Hepatic stellate cell (primary cell): ENCODE measurements around the gene DLGAP1.
"Not testable (repeated sequence)": the region's sequence is repeated elsewhere in the genome, so short reads cannot be mapped to it uniquely, and the experiment has no call there.

Experiments used
- DNase-seq: peaks from one replicate; pipeline ENCODE4 v3.0.0; 2011; ENCODE audit warnings: low spot score

The DLGAP1 gene

DNA sequence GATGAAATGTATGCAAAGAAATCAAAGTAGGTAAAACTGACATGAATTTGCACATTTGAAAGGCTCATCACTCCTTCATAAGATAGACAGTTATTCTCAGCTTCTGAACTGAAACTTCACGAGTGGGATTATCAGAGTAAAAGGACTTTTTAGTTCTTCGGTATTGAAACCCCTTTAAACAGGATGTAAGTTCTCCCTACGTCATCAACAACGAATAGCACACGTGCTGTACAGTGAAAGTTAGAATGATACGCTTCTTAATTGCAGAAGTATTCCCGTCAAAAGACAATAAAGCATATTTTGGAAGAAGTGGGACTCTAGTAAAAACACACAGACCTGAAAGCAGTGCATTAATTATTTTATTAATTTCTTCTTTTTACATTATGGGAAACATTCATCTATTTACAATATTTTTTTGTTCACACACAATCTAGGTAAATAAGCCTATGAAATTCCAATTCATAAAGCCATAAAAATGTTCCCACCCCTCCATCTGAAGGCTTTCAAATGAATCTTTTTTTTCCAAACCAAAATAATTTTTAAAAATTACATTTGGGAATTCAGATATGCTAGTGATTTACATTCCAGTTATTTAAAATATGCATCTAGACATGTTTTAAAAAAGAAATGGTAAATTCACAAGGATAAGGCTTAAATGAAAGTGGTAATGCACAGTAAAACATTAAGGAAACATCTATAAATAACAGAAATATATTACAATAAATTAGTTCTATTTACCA, 959.2 kb downstream of the DLGAP1 start:
- no peak for DNase-seq

DNA sequence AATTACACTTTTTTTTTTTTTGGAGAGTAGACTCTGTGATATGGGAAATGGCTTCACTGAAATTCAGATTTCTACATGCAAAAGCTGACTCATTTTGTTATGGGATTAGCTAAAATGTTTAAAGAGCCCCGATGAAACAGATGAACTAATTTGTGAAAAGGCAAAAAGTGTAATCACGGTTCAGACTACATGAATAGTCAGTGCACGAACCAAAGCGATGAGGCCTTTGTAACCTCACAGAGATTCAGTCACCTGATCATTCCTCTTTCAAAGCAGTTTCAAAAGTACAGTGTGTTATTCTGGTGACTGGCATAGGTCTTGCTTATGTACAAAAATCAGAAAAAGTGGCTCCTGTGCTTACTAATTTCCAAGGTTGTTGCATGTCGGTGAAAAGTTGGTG, 960.5 kb downstream of the DLGAP1 start:
- DNase-seq: no peak

DNA sequence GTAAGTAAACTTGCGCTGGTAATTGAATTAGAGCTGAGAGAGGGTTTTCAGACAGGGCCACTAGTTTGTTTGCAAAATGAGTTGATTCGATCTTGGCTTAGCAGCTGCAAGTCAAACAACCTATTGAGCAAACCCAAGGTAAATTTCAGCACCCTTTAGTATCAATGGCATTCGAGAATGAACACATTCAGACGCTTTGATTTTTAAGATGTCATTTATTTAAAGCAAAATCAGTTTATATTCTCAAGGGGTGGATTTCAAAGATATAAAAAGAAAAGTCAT, 960.9 kb downstream of the DLGAP1 start:
- no peak for DNase-seq

DNA sequence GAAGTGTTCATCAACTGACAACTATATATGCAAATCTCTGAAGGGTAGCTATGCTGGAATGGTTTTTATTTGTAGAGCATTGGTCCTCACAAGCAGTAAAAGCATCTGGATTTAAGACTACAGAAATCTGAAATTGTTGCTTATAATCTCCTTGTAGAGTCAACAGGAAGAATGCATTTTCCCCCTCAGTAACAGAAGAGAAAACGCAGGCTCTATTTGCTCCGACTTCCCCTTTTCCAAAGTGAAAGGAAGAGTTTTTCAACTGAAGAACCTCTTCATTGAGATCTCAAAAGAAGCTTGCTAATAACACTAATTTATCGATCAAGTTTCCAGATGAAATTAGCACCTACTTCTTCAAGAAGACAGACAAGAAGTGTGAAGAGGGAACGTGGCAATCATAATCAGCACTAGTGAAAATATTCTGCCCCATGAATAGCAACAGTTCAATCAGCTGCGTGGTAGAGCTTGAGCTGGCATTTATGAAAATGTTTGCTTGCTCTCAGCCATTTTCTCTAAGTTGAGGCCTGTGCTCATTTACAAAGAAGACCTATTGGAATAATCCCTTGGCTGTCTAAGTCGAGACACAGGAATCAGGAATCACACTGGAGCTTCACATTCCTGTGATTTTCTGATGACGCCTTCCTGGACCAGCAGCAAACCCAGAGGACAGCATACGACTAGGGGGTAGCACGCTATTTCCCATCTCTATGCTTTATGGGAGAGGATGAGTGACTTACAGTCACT, 961.4 kb downstream of the DLGAP1 start:
- DNase-seq: no peak

DNA sequence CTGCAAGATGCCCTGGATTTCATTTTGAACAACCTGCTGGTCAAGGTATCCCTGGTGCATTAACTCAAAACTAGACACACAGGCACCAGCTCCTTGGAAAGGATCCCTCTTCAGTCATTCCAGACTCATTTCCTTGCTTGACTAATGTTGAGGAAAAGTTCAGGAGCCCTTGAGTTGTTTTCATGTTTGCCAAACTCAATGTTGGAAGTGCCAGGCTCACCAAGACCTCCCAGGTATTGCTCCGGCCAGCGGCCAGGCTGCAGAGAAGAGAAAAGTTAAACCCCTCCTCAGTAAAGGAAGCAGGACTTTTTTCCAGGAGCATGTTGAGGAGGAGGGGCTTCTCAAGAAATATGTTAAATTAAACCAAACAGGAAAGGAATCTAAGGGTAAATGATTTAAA, 962.4 kb downstream of the DLGAP1 start:
- no peak for DNase-seq

DNA sequence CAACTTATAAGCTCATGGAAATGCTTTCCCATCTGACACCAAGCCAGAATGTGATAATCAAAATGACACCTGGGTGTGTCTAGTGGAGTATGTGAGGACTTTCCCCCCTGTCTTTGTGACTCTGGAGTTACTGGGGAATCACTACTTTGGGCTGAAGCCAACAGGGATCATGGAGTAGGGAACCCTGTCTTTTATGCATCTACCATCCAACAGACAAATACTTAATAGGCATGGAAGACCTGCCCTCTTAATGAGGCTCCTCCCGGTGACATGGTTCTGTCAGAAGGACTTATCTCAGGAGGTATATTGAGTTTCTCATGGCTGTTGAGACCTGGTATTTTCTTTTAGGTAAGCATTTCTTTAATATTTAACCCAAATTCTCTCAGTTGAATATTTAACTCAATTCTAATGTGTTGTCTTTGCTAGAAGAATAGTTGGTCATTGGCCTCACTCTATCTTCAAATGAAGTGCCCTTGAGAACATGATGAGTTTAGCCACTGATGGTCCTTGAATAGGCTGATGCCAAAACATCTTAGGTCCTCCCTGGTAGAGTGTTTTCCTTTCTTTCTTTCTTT, 963.0 kb downstream of the DLGAP1 start:
- no peak for DNase-seq

DNA sequence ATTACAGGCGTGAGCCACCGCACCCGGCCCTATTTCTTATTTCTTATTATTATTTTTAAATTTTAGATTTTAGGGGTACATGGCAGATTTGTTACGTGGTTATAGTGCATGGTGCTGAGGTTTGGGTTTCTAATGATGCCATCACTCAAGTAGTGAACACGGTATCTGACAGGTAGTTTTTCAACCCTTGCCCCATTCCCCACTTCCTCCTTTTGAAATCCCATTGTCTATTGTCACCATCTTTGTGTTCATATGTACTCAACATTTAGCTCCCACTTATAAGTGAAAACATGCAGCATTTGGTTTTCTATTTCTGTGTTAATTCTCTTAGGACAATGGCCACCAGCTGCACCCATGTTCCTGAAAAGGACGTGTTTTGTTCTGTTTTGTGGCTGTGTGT, 965.6 kb downstream of the DLGAP1 start:
- DNase-seq: no peak

DNA sequence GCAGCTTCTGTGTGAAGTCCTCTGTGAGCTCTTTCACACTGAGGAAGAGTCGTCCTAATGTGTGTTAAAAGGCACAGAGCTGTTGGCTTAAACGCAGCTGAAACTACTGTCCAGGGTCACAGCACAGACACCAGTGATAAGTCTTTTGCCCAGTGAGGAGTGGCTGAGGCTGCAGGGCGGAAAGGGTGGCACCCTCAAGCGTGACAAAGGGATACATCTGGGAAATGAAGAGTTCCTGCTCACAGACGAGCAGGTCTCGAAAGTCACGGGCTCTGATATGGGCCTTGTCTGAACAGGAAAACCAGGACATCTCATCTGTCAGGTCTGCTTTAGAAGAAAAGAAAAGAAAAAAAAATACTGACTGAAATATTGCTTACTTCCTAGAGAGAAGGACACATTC, 968.6 kb downstream of the DLGAP1 start:
- no peak for DNase-seq

DNA sequence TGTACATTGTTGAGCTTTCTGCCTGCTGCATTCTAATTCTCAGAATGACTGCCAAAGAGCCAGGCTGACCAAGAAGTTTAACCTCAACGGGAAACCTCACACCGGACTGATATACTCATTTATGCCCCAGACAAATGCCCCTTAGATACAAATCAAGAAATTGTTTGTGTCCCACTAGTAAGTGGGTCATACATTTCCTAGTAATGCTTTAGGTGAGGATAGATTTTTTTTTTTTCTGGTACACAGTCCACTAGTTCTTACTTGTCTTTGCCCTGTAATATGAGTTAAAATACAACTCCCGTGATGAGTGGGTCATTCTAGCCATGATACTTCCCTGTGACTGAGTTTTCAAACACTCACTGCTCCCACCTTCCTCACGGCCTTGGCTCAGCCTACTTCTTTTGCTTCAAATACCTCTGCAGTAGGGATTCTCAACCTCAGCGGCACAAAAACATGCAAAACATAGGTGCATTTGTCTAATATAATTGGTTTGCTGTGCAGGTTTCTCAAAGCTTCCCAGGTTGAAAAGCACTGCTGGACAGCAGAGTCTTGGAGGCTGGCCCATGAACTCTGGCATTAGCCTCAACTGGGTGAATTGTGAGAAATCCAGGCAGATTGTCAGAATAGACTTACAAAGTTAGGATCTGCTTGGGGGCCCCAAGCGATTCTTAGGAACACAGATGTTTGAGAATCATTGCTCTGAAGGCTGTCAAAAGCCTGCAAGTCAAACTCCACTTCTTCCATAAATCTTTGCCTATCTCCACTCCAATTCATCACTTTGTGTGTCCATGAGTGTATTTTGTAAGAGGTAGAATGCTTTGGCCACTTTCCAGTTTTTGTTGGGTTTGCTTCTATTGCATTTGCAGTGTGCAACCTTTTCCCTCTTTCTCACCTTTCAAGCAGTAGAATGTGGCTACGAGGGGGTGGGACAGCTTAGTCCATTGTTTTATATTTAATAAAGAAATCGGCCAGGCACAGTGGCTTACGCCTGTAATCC, 969.7 kb downstream of the DLGAP1 start:
- DNase-seq: no peak

DNA sequence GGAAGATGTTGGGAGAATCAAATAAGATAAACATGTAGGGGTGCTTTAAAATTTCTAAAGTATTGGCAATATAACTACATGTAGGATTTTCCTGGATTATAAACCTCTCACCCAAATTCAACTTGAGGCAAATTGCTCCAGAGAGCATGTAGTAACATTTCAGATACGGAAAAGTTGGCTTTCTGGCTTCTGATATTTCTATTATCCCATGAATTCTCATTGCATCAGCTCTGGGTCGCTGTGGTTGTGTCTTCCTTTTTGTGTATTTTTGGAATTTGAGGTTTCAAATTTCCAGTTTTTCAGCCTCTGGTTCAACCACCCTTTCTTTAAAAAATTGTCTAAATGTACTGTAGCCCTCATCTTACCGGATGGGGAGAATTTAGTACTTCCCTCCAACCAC, 972.8 kb downstream of the DLGAP1 start:
- DNase-seq: no peak

DNA sequence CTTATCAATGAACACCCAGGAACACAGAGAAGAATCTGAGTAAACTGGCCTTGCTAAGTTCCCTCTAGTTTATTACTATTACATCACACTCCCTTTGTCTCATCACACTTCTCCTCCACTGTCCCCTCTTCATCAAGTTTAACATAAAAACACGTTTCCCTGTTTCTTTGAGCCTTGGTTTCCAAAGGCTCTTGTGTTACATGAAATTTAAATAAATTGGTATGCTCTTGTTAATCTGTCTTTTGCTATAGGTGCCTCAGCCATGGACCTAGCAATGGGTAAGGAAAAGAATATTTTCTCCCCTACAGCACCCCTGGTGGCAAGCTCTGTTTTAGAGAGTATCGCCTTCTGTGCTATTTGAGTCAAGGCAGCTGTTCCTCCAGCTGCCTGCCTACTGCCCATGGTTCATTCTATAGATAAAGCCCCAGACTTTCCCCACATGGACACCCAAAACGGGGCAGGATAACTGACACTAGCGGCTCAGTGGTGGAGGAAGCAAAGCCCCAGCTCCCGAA, 973.4 kb downstream of the DLGAP1 start:
- DNase-seq: peak; percentile 34

DNA sequence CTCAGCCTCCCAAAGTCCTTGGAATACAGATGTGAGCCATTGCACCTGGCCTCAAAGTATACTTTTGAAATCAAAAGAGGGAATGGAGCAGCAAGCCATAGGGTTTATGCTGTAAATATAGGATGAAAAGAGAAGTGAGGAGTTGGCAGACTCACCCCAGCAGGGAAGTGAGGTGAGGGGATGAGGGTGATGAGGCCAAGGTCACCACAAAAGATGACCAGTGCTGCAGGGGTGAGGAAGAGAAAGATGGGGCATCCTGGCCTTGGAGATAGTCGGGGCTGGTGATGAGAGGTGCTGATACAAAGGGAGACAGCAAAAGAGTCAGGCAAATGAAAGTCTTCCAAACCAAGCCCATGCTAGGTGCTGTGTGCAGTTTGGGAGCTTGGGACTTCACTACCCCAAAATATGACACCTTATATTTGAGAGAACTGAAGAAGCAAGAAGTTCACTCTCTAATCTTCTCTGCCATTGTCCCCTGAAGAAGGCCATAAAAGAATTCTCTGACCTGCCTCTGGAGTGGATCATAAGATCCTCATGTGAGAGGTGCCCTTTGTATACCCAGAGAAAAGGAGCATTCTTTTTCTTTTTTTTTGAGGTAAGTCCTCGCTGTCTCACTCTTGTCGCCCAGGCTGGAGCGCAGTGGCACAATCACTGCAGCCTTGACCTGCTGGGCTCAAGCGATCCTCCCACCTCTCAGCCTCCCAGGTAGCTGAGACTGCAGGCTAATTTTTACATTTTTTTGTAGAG, 974.1 kb downstream of the DLGAP1 start:
- DNase-seq: no peak

DNA sequence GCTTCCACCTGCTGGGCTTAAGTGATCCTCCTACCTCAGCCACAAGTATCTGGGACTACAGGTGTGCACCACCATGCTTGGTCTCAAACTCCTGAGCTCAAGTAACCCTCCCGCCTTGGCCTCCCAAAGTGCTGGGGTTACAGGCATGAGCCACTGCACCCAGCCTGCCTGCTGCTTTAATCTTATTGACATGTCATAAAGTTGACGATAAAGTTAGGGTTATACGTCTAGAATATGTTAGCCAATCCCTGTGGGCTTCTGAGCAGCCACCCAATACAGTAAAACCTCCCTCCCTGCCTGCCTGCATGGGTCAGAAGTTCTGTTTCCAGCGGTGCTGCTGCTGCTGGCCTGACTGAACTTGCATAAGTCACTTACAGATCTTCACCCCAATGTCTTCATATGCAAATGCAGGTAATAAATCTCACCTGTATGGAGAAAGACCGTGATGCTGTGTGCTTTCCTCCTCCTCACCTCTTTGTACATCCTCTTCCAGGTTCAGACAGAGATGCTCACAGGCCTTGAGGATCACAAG, 975.1 kb downstream of the DLGAP1 start:
- DNase-seq: no peak

DNA sequence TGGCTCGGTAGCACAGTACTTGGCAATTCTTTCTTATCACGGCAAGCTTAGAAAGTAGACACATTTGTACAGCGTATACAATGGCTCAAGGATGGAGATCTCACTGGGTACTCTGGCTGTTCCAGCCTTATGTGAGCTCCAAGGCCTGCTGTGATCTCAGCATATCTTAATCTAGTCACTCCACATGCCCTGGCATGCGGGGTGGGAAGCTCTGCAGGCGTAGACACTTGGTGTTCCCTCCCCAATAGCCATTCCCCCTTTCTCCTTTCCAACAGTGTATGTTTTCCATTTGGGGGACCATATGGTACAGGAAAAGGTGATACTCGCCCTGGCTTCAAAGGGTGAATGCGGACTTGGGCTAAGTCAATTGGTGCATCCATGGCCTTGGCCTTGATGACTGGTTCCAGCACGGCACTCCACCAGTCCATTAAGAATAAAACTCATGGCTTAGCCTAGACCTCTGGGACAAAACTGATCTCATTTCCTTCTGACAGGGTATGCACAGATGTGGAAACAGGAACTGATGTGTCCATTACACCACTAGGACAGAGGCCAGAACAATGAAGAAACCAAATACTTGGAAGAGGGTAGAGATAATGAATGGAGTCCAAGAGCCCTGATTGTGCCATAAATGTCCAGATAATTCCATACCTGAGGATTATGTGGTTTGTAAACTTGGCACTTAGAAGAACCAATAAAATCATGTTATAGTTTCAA, 976.7 kb downstream of the DLGAP1 start:
- no peak for DNase-seq

DNA sequence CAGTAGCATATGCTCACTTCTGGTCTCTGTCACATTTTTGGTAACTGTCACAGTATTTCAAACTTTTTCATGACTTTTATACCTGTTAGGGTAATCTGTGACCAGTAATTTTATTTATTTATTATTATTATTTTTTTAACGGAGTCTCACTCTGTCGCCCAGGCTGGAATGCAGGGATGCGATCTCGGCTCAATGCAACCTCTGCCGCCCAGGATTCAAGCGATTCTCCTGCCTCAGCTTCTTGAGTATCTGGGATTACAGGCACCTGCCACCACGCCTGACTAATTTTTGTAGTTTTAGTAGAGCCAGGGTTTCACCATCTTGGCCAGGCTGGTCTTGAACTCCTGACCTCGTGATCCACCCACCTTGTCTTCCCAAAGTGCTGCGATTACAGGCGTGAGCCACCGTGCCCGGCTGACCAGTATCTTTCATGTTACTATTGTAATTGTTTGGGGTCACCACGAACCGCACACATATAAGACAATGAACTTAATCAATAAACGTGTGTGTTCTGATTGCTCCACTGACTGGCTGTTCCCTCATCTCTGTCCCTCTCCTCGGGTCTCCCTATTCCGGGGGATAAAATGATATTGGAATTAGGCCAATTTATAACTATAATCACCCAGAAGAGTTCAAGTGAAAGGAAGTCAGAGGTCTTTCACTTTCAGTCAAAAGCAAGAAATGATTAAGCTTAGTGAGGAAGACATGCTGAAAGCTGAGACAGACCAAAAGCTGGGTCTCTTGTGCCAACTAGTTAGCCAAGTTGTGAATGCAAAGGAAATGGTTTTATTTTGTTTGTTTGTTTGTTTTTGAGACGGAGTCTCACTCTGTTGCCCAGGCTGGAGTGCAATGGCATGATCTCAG, 982.2 kb downstream of the DLGAP1 start:
- no peak for DNase-seq

DNA sequence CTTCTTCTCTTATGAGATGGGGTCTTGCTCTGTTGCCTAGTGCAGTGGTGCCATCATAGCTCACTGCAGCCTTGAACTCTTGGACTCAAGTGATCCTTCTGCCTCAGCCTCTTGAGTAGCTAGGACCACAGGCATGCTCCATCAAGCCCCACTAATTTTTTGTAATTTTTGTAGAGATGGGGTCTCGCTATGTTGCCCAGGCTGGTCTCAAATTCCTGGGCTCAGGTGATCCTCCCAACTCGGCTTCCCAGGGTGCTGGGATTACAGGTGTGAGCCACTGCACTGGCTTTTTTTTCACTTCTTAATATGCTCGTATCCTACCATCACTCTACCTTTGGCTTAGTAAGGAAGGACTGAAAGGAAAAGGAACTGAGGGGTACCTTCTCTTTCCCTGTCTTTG, 983.0 kb downstream of the DLGAP1 start:
- DNase-seq: not testable (repeated sequence)

DNA sequence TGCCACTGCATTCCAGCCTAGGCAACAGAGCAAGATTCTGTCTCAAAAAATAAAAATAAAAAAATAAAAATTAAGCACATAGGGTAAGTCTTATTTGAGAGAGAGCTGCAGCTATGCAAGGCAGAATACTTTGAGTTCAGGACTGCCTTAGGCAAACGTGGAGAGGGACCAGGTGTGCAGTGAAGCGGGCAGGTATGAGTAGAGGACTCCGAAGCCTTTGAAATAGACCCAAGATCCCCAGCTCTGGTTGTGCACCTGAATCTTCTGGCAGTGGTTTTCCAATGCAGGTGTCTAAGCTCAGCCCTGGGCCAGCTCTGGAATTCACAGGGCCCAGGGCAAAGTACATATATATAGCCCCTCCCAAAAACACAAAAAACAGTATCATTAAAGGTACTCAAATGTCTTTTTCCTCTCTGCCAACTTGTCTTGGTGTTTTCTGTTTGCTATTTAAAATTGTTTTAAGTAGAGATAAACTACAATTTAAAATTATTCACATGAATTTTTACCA, 983.9 kb downstream of the DLGAP1 start:
- no peak for DNase-seq

DNA sequence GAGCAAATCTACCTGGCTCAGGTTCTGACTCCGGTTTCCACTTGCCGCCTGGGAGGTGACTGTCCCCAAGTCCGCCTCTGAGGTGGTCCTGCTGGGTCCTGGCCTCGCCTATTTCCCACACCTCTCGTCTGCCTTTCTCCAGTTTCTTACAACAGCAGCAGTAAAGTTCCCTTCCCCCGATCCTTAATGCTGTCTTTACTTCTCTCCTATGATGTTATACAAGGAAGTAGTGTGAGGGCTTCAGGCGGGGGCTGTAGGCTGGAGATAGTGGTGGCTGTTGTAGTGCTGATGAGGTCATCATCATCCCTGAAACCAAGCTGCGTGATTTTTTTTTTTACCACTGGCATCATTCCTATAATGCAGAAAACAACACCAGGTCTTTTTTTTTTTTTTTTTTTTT, 986.3 kb downstream of the DLGAP1 start:
- no peak for DNase-seq

DNA sequence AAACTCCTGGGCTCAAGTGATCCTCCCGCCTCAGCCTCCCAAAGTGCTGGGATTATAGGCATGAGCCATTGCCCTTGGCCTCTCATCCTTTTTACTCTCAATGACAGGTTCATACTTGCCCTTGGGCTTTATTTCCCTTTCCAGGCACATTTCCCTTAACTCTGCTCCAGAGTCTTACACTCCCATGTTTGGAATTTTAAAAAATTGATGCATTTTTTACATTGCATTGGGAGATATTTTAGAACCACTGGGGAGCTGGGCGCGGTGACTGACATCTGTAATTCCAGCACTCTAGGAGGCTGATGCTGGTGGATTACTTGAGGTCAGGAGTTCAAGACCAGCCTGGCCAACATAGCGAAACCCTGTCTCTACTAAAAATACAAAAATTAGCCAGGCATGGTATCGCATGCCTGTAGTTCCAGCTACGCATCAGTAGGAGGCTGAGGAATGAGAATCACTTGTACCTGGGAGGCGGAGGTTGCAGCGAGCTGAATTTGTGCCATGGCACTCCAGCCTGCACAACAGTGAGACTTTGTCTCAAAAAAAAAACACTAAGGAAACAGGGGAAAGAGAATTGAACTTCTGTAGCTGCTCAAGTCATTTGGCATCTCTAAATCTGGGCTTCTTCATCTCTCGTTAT, 986.9 kb downstream of the DLGAP1 start:
- no peak for DNase-seq
